Small intestine (tissue), 16 donors: ENCODE measurements around the gene PDE4A. TPM values are rescaled to one million over a fixed set of nuclear protein-coding genes. Genes with fewer than 3 reads are reported as not detected.
"Not testable (repeated sequence)": the region's sequence is repeated elsewhere in the genome, so short reads cannot be mapped to it uniquely, and the experiment has no call there.

Experiments
- DNase-seq, 2 donors: peaks; one replicate each; pipeline versions ENCODE4 v3.0.0 to v3.0.0-alpha.2; 2013
- FAIRE-seq: peaks from 2 replicates; lab custom pipeline; 2012; peaks lifted over from hg19 to GRCh38; lab: Jason Lieb, UNC
- H3K27ac ChIP-seq, 3 donors: one replicate each; pipeline ENCODE4 v1.5.1; 2013; ENCODE audit warnings: low read length in 2 of 3, mild to moderate bottlenecking in 2 of 3, control low read depth in 1 of 3, inconsistent platforms in 1 of 3, low read depth in 1 of 3, moderate library complexity in 1 of 3
- H3K27me3 ChIP-seq, 3 donors: one replicate each; pipeline ENCODE4 v1.6.1; 2013; ENCODE audit warnings: low read length in 3 of 3, inconsistent platforms in 1 of 3; ENCODE audit not compliant: control insufficient read depth in 3 of 3, insufficient read depth in 3 of 3
- H3K36me3 ChIP-seq, 3 donors: one replicate each; pipeline ENCODE4 v1.6.1; 2013; ENCODE audit warnings: low read length in 3 of 3, inconsistent platforms in 1 of 3, low read depth in 1 of 3, mild to moderate bottlenecking in 1 of 3, moderate library complexity in 1 of 3; ENCODE audit not compliant: control insufficient read depth in 3 of 3, insufficient read depth in 2 of 3
- H3K4me1 ChIP-seq, 3 donors: one replicate each; pipeline ENCODE4 v1.6.1; 2013; ENCODE audit warnings: low read length in 2 of 3, inconsistent platforms in 1 of 3, low read depth in 1 of 3, mild to moderate bottlenecking in 1 of 3, moderate library complexity in 1 of 3; ENCODE audit not compliant: control insufficient read depth in 3 of 3, insufficient read depth in 2 of 3
- H3K4me3 ChIP-seq, 3 donors: one replicate each; pipeline ENCODE4 v1.5.1; 2013; ENCODE audit warnings: low read length in 3 of 3, control low read depth in 1 of 3, inconsistent platforms in 1 of 3, low read depth in 1 of 3, mild to moderate bottlenecking in 1 of 3, moderate library complexity in 1 of 3
- H3K9me3 ChIP-seq, 2 donors: one replicate each; pipeline ENCODE4 v1.6.1; 2013; ENCODE audit warnings: low read depth in 1 of 2, low read length in 1 of 2; ENCODE audit not compliant: control insufficient read depth in 2 of 2, insufficient read depth in 1 of 2
- WGBS, 3 donors: extraction: QIAGEN DNeasy Blood & Tissue Kit; methylation state at CpG; one replicate each; pipeline ENCODE4 v1.1.7; 2013; 5-methylcytosine and 5-hydroxymethylcytosine counted together
- long read RNA-seq, 10 donors: transcript quantifications; one replicate each; lab custom pipeline, GENCODE V29; 2026
- polyA plus RNA-seq, 4 donors: library from polyadenylated mRNA; stranded (reverse) in 3 of 4; unstranded in 1 of 4; fragments of 200-250 nt in 3 of 4; fragments of 120-200 nt in 1 of 4; gene quantifications; one replicate each; pipeline versions ENCODE4 v1.2.1 to v1.2.3, GENCODE V29; 2013
- donor health status: healthy with polysubstance abuse.
- donor health status: control.
- donor health status: control.
- donor health status: Bipolar disorder and iron deficiency.
- donor health status: healthy.

PDE4A gene
- polyA plus RNA-seq = 1 to 10 TPM in 3 of 4 donors, under 1 TPM in 1; 0.67 to 3.5 (median 2.0) TPM
- long read RNA-seq, donor 1 = 0 reads
- long read RNA-seq, donor 2 = 0 reads
- long read RNA-seq, donor 3, partial matches to known transcripts = 0 of 1 reads
- long read RNA-seq, donor 3, other reads (novel, unspliced or antisense) = 0 of 1 reads
- long read RNA-seq, donor 4 = 0 reads
- long read RNA-seq, donor 5 = 0 reads
- long read RNA-seq, donor 6 = 0 reads
- long read RNA-seq, donor 7 = 0 reads
- long read RNA-seq, donor 8 = 0 reads
- long read RNA-seq, donor 9 = 0 reads
- long read RNA-seq, donor 10 = 0 reads

- DNase-seq = peak in 1 of 2 donors; percentile 32
- whole genome bisulfite sequencing, 3 donors = 1 to 3% (median 3%) methylated on average over 37 to 99 of the region's 104 CpGs
- H3K27me3 ChIP-seq = peaks cover 29 to 95% (median 35%) of the 10 kb centered on the region in 3 donors
Observed at GRCh38 chr19:10420444-10421239, at the start of gene PDE4A. Gene PDE4A, plus strand, starts transcription at chr19:10420538. Its CDS starts 227 bp downstream, at chr19:10420765.

GRCh38 chr19:10372690-10373089, 47.6 kb upstream of the PDE4A start:
- H3K36me3 ChIP-seq = peaks cover 2 to 61% (median 3%) of the 10 kb centered on the region in 3 donors
- H3K4me3 ChIP-seq = no peak overlapping the region
- no peaks in the 10 kb centered on the region for H3K4me1 ChIP-seq
- H3K27ac ChIP-seq = no peak overlapping the region
- 94 to 98% (median 95%) methylated on average over 3 of the region's 3 CpGs for WGBS, 3 donors
- H3K27me3 ChIP-seq = no peaks in the 10 kb centered on the region
- no peak for FAIRE-seq
- DNase-seq = no peak
- H3K9me3 ChIP-seq = peaks cover 0 to 17% of the 10 kb centered on the region in 2 donors

More at GRCh38 chr19:10420444-10421239, at the start of gene PDE4A:
- H3K9me3 ChIP-seq = peaks cover 0 to 4% of the 10 kb centered on the region in 2 donors
- no peak within 1 kb of the TSS for H3K27ac ChIP-seq
- H3K4me3 ChIP-seq = peak within 1 kb of the TSS in 1 of 3 donors; percentile 29
- H3K4me1 ChIP-seq = peaks cover 0 to 17% (median 4%) of the 10 kb centered on the region in 3 donors
- FAIRE-seq = no peak
- H3K36me3 ChIP-seq = no peaks in the 10 kb centered on the region

- Histone ChIP-seq H3K27ac (no peak overlapping the region), H3K4me3 (no peak overlapping the region), H3K4me1 (peaks cover 0 to 4% (median 0%) of the 10 kb centered on the region in 3 donors), H3K36me3 (peaks cover 0 to 53% (median 2%) of the 10 kb centered on the region in 3 donors), H3K27me3 (no peaks in the 10 kb centered on the region), H3K9me3 (no peaks in the 10 kb centered on the region)
- WGBS, 3 donors = 80 to 91% (median 87%) methylated on average over 5 of the region's 5 CpGs
- DNase-seq (no peak), FAIRE-seq (no peak)
Observed at GRCh38 chr19:10374931-10375330, 45.4 kb upstream of the PDE4A start.

GRCh38 chr19:10377140-10377640, 43.1 kb upstream of the PDE4A start:
- not testable (repeated sequence) for H3K9me3 ChIP-seq, DNase-seq, H3K27ac ChIP-seq, H3K4me3 ChIP-seq, H3K27me3 ChIP-seq, H3K4me1 ChIP-seq, FAIRE-seq
- H3K36me3 ChIP-seq = peaks cover 0 to 39% (median 2%) of the 10 kb centered on the region in 3 donors
- WGBS, 3 donors = 93 to 100% (median 97%) methylated on average over 2 of the region's 2 CpGs

GRCh38 chr19:10378124-10378523, 42.2 kb upstream of the PDE4A start:
- 95 to 99% (median 99%) methylated on average over 8 of the region's 8 CpGs for WGBS, 3 donors
- FAIRE-seq (no peak), DNase-seq (no peak)
- no peak overlapping the region for H3K27ac ChIP-seq
- no peaks in the 10 kb centered on the region for H3K9me3 ChIP-seq
- peaks cover 0 to 5% (median 4%) of the 10 kb centered on the region in 3 donors for H3K4me1 ChIP-seq
- H3K36me3 ChIP-seq = peaks cover 0 to 34% (median 0%) of the 10 kb centered on the region in 3 donors
- no peak overlapping the region for H3K4me3 ChIP-seq
- no peaks in the 10 kb centered on the region for H3K27me3 ChIP-seq

GRCh38 chr19:10379880-10380312, 40.4 kb upstream of the PDE4A start:
- Histone ChIP-seq H3K4me1 (peaks cover 0 to 5% (median 4%) of the 10 kb centered on the region in 3 donors), H3K27ac (peak overlapping the region; percentile 61 to 76 (median 70)), H3K27me3 (no peaks in the 10 kb centered on the region), H3K9me3 (no peaks in the 10 kb centered on the region), H3K36me3 (peaks cover 0 to 25% (median 0%) of the 10 kb centered on the region in 3 donors), H3K4me3 (peak overlapping the region; percentile 55 to 99 (median 89))
- peak in 1 of 2 donors; percentile 18 for DNase-seq
- no peak for FAIRE-seq
- WGBS, 3 donors = 1% methylated on average over 10 of the region's 10 CpGs

- peak; percentile 99 for DNase-seq
- 0 to 1% (median 0%) methylated on average over 51 to 58 of the region's 58 CpGs for WGBS, 3 donors
- Histone ChIP-seq H3K4me3 (peak within 1 kb of the TSS; percentile 55 to 99 (median 89)), H3K27ac (peak within 1 kb of the TSS; percentile 61 to 81 (median 70)), H3K27me3 (no peaks in the 10 kb centered on the region), H3K9me3 (no peaks in the 10 kb centered on the region), H3K4me1 (peaks cover 0 to 5% (median 4%) of the 10 kb centered on the region in 3 donors), H3K36me3 (peaks cover 0 to 19% (median 0%) of the 10 kb centered on the region in 3 donors)
- no peak for FAIRE-seq
Observed at GRCh38 chr19:10380313-10381102, 39.8 kb upstream of the PDE4A start, which contains the start of gene TYK2. Gene TYK2, minus strand, starts transcription at chr19:10380572. Its CDS starts 2,166 bp downstream, at chr19:10378406.
